HG02798 (cell line): ENCODE results near the gene MRPS5.
"Not testable (repeated sequence)": the region's sequence is repeated elsewhere in the genome, so short reads cannot be mapped to it uniquely, and the experiment has no call there.

Source experiments
- ATAC-seq: cut with Tn5 transposase; IDR thresholded peaks from one replicate; pipeline ENCODE4 v1.9.1; 2021; ENCODE audit warnings: mild to moderate bottlenecking; ENCODE audit not compliant: unreplicated experiment, poor library complexity

MRPS5 gene

DNA sequence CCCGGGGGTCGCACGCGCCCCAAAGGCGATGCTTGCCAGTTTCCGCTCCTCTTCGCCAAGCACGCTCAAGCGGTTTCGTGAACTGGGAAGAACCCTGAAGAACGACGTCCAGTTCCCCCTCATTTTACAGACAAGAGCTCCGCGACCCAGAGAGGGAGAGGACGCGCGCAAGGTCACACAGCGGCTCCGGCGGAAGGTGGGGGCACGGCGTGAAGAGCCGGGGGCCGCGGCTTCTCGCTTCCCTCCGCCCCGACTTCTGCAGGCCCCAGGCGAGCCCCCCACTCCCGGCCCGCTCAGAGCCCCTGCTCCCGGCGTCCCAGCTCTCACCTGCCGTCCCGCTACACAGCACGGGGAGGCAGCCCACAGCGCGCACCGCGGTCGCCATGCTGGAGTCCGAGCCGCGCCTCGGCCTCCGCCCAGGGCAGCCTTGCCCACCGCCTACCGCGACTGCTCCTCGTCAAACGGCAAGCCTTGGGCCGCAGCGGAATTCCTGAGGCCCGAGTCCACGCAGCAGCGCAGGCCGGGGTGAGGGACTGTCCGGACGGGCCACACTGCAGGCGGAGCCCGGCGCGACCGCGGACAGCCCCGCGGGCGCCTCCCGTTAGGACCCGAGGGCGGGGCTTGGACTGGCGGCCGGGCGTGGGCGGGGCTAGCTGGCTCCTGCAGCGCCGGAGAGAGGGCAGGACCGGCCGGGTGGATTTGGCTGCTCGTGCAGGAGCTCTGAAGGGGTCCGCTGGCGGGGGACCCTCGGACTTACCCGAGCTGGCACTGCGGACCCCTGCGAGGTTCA is at the start of gene MRPS5:
Gene MRPS5, minus strand, starts transcription at position 402 of the 790 bp plus-strand sequence. Its CDS starts 17 bp downstream, at position 385.
- peak; percentile 95 for ATAC-seq

DNA sequence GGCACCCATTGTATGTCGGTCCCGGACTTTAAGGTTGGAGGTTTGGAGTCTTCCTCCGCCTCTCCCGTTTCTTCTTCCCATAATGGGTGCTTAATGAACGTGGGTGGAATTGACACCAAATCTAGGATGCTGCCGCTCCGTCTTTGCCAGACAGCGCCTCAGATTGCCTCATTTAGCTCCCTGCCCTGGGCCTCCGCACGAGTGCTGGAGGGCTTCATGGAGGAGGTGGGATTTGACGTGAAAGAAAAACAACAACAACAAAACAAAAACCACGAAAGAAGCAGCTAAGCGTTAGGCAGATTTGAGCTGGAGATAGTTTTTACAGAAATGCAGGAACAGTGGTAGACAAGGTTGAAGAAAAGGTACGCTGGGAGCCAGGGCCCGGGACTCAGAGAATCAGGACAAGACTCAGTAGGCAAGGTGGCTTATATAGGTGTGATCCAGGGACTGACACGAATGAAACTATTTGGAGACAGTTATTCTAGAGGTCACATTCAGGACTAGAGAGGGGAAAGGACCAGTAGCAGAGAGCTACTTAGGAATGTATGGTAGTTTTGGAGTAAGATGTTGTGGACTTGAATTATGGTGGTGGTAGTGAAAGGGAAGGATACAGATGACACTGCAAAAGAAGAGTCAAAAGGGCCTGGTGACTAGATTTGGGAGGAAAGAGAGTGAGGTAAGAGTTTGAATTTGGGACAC is 44.6 kb upstream of the MRPS5 start:
- peak; percentile 16 for ATAC-seq

DNA sequence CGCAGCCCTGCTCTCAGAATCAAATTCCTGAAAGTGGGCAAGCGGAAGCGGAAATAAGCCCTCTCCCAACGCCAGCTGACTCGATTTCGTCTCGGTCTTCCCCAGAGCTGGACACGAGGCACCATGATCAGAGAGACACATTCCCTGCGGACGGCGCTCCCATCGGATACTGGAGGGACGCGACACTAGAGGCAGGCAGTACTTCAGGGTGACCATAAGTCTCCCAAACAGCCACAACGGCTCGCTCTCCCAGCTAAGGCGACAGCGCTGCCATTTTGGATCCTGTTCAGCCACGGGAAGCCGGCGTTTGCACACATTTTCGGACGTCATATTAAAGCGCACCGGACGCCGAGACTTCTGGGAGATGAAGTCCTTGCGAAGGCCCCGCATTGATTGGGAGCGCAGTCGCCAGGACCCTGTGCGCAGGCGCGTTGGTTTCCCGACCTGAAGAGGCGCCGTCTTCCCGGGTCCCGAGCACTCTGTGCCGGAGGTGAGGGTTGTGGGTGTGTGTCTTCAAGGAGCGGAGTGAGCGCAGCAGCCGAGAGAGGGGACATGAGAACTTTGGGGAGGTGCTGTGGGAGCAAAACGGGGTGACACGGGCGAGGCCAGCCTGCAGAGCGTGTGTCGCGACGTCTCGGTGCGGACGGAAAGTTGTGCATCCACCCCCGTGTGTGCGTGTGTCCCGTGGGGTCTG is 43.9 kb upstream of the MRPS5 start, which contains the start of gene ZNF2:
Gene ZNF2, plus strand, starts transcription at position 439 of the 694 bp plus-strand sequence. CDS start 10,418 bp downstream, outside the sequence.
- ATAC-seq = peak; percentile 95

DNA sequence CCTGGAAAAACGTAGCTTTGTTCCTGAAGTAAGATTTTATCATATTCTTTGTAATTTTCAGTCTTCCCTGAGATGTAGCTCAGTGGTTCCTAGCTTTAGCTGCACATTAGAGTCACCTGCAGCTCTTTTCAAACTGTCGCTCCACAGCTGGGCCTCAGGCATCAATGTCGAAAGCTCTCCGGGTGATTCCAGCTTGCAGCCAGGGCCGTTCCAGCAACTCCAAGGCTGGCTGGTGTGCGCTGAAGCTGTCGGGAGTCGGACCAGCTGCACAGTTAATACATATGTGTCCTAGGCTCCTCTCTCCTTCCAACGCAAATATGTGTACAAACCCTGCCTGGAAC is 43.4 kb upstream of the MRPS5 start:
- peak; percentile 14 for ATAC-seq

DNA sequence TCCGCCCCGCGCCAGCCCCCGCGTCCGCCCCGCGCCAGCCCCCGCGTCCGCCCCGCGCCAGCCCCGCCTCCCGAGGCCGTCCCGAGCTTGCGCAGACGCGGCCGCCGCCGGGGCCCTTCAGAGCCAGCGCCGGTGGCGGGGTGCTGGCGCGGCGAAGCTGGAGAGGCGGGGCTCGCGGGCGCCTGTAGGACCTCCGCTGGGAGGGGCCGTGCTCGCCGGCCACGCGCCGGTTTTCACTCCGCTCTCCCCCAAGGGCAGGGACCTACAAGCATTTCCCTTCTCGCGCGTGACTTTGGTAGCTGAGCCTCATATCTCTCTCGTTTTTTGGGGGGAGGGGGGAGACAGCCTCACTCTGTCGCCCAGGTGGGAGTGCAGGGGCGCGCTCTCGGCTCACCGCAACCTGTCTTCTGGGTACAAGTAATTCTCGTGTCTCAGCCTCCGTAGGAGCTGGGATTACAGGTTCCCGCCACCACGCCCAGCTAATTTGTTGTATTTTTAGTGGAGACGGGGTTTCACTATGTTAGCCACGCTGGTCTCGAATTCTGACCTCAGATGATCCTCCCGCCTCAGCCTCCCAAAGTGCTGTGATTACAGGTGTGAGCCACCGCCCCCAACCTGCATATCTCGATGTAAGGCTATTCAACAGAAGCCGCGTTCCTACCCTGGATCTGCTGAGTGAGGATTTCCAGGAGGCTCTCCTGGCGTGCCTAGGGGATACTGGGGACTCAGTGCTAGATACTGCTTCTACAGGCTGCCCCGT is 38.3 kb upstream of the MRPS5 start, which contains the start of gene ZNF514:
Gene ZNF514, minus strand, starts transcription at position 159 of the 760 bp plus-strand sequence. CDS start 6,595 bp downstream, outside the sequence.
- ATAC-seq = peak; percentile 95

DNA sequence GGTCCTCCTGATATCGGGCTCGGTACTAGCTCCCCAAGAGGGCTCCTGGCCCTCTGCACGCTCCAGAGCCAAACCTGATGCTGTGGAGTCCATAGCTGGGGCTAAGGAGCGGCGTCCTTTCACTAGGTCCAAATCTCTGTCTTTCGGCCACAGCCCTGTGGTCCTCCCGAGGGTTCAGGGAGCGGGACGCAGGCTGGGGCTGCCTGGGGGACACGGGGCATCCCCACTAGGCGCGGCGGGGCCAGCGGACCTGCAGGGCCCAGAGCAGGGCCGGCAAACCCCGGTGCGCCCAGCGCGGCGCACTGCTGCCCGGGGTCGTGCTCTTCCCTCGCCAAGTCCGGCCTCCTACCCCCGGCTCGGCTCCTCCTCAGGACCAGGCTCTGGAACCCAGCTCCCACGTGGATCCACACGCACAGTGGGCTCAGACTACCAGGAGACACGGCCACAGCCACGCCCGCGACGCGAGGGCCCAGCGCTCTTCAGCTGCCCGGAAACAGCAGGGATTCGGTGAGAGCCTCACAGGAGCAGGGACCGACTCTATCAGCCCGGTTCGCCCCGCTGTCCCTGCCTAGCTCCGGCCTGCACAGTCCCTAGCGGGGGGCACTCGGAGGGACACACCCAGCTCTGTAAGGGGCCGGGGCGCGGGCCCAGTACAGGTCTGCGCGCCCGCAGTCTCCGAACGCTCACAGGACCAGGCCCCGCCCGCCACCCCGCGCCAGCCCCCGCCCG is 37.4 kb upstream of the MRPS5 start:
- ATAC-seq = peak; percentile 49

DNA sequence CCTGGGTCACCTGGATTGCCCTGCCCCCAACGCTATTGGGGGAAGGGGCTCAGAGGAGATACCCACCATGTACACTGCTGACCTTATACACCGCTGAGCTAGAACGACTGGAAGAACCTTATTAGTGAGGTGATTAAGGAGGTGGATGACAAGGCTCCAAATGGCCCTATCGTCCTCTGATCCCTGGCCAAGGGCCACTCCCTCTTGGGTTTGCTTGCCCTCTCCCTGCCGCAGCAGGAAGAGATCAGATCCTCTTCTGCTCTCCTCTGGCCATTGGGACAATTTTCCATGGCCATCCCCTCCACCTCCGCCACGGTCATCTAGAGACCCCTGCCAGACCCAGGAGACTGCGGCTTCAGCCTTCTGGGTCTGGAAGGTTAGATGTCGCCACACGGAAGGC is 36.8 kb upstream of the MRPS5 start:
- no peak for ATAC-seq

DNA sequence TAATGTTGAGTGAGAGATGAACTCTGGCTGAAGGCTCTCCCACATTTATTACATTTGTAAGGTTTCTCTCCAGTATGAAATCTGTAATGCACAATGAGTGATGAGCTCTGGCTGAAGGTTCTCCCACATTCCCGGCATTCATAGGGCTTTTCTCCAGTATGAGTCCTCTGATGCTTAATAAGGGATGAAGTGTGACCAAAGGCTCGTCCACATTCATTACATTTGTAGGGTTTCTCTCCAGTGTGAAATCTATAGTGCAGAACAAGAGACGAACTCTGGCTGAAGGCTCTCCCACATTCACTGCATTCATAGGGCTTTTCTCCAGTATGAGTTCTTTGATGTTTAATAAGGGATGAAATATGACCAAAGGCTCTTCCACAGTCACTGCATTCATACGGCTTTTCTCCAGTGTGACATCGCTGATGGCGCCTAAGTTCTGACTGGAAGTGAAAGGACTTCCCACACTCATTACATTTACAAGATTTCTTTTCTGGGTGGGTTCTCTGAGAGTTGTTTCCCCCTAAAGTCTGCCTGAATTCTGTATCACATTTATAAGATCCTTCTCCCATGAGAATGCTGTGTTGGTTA is 27.9 kb upstream of the MRPS5 start:
- no peak for ATAC-seq

DNA sequence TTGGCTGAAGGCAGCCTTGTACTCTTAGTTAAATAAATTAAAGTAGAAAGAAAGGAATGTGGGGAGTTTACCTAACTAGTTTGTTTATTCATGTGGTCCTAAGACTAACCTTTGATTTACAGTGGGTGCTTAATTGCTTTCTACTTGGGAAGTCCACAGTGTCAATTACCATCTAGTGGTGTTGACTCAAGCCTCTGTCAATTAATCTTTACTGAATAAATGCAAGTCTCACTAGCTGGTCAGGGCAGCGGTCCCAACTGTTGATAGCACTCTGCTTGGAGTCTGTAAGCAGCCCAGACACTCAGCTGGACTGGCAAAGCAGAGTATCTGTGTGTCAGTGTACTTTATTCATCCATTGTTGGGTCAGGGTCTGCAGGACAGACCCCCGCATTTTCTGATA is 22.2 kb upstream of the MRPS5 start:
- no peak for ATAC-seq

DNA sequence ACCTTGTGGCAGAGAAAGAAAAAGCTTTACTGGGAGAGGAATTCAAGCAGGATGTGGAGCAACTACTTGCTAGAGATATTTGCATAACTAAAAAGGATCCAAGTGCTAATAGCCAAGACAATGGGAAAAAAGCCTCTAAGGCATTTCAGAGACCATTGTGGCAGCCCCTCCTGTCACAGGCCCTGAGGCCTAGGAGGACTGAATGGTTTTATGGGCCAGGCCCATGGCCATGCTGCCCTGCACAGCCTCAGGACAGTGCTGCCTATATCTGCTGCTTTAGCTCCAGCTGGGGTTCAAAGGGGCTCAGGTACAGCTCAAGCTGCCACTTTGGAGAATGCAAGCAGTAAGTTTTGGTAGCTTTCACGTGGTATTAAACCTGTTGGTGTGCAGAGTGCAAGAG is 17.1 kb upstream of the MRPS5 start:
- no peak for ATAC-seq

DNA sequence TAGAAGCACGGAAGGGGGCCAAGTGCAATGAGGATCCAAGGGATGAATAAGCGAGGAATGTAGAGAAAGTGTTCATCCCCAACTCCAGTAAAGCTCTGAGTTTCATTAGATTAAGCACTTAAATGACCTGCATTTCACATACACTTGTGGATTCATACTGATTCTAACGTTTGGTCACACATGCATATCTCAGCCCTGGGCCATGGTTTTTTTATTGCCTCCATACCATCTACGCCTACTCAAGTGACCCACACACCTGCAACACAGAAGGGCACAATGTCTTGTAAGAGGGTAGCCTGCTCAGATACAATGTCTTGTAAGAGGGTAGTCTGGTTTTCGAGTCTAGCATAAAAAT is 566 bp upstream of the MRPS5 start:
- ATAC-seq = peak; percentile 1

DNA sequence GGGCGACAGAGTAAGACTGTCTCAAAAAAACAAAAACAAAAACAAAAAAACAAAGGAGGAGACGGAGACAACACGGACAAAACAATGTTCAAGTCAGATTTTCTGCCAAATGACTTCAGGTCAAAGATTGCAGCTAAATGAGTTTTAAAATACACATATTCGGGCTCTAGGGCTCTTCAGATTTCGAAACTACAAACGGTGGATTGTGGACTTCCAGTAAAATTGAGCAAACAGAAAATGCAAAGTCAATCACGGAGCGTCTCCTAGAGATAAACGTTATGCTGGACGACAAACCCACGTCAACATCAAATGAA is 558 bp downstream of the MRPS5 start:
- no peak for ATAC-seq

DNA sequence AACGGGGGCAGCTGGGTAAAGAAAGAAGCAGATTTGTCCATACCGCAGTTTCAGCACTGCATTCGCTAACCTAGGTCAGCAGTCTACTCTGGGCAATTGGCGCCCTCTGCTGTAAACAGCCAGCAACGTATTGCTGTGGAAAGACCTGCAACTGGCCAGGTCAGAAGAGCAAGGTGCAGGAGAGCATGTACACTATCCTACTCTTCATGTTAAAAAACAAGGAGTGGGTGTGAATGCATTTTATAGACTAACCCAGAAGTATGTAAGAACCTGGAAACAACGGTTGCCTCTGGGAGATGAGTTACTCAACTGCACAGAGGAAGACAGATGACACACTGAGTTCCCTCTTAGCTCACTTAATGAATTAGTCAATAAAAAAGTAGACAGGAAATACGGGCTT is 6.2 kb downstream of the MRPS5 start:
- ATAC-seq = peak; percentile 98

DNA sequence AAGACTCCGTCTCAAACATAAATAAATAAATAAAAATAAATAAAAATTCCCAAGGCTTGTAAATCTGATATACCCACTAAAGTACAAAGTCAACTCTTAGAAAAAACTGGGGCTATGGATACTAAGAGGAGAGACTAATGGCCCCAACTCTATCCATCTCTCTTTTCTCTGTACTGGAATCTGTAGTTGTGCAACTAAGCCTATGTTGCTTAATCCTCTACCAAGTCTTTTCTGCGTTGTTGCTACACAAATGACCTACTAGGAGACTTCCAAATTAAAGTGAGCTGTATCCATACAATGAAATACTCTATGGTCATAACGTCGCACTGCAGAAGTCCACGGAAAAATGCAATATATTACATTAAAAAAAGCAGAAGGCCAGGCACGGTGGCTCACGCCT is 8.1 kb downstream of the MRPS5 start:
- ATAC-seq = no peak

DNA sequence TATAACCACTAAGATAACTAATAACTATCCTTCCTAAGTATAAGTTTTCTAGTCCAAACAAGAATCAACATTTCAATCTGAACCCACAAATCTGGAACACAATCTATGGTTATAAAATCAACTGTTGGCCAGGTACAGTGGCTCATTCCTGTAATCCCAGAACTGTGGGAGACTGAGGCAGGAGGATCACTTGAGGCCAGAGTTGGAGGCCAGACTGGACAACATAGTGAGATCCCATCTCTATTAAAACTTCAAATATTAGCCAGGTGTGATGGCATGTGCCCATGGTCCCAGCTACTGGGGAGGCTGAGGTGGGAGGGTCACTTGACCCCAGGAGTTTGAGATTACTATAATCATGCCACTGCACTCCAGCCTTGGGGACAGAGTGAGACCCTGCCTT is 11.2 kb downstream of the MRPS5 start:
- no peak for ATAC-seq

DNA sequence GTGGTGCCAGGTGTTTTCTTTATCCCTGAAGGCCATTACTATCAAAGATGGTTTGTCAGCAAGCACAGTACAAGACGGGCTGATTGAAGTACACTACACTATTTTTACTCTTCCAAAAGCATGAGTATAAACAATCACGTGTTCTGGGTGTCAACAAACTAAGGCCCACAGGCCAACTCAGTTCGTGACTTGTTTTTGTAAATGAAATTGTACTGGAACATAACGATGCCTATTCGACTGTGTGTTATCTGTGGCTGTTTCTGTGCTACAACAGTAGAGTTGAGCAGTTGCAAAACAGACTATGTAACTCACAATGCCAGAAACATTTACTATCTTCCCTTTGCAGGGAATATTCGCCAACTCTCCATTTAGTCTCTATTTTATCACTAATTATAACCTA is 12.3 kb downstream of the MRPS5 start:
- no peak for ATAC-seq

DNA sequence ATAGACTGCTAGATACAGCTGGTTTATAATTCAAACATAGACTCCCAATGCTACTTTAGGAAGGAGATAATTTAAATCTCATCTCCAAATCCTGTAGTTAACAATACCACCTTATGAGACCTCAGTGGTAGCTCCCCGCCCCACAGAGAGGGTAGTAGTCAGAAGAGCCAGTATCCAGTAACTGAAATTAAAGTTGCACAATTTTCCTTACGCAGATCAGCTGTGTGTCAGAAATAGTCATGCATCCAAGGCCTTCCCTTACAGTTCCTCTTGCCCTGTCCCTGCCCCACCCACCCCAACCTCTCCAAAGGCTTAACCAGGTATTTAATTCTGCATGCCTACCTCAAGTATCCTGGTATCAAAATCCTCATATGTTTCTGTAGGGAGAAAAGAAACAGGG is 15.5 kb downstream of the MRPS5 start:
- ATAC-seq = no peak

DNA sequence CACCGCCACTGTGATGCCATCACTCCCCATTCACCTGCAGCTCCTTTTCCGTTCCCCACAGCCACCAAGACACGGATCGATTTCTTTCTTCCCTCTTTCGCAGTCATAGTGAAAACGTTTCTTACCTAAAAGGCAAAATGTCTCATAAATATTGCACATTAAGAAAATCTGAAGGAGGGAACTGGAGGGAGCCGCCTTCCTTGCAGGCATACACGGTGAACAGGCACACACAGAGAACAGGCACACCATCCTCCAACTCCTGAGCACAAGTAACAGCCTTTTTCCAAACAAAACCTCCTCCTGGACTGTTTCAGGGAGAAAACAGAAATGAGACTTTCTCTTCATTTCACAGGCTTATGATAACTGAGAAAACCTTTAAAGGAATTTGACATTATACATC is 17.0 kb downstream of the MRPS5 start:
- no peak for ATAC-seq

DNA sequence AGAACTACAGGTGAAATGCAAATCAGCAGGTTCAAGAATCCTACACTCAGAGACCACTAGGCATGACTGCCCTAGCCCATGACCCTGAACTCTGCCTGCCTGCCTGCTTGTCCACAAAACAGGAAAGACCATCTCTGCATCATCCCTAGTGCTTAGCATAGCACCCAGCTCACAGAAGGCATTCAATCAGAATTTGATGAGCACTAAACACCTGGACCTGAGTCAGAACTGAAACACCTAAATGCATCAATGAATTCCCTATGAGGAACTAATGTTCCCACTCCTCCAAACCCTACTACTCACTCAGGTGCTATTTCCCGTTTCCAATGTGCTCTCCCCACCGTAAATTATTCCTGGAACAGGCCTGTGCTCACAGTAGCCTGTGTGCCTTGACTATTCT is 21.7 kb downstream of the MRPS5 start:
- ATAC-seq = no peak

DNA sequence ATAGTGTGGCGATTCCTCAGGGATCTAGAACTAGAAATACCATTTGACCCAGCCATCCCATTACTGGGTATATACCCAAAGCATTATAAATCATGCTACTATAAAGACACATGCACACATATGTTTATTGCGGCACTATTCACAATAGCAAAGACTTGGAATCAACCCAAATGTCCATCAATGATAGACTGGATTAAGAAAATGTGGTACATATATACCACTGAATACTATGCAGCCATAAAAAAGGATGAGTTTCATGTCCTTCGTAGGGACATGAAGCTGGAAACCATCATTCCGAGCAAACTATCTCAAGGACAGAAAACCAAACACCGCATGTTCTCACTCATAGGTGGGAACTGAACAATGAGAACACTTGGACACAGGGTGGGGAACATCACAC is 23.3 kb downstream of the MRPS5 start:
- ATAC-seq = not testable (repeated sequence)
